CD4-positive, alpha-beta memory T cell (primary cell): Measurements from ENCODE around the gene C1orf50. TPM values are rescaled to one million over a fixed set of nuclear protein-coding genes. Genes with fewer than 3 reads are reported as not detected.

ENCODE experiments used
- CTCF ChIA-PET: fragments of 350-600 bp; sonication (Branson Sonifier 250); formaldehyde crosslinking; loops from one replicate; lab custom pipeline; 2021; ENCODE audit warnings: inconsistent platforms; ENCODE audit not compliant: partially characterized antibody; lab: Charles Lee
- POLR2A ChIA-PET: fragments of 350-600 bp; sonication (Branson Sonifier 250); formaldehyde crosslinking; loops from one replicate; lab custom pipeline; 2021; ENCODE audit not compliant: partially characterized antibody; lab: Charles Lee
- DNase-seq, 5 donors: peaks; one replicate each; pipeline versions ENCODE4 v3.0.0 to v3.0.0-alpha.2; 2020 to 2022; ENCODE audit warnings: mixed read lengths in 1 of 5
- H3K27ac ChIP-seq: one replicate; pipeline ENCODE4 v1.7.0; 2013; ENCODE audit warnings: low read depth, low read length
- H3K27me3 ChIP-seq: 2 replicates; pipeline ENCODE4 v1.7.0; 2013; ENCODE audit warnings: mild to moderate bottlenecking, low read length, moderate library complexity; ENCODE audit not compliant: insufficient read depth
- H3K36me3 ChIP-seq: 2 replicates; pipeline ENCODE4 v1.7.0; 2013; ENCODE audit warnings: mild to moderate bottlenecking, low read length, moderate library complexity; ENCODE audit not compliant: insufficient read depth
- H3K4me1 ChIP-seq: 2 replicates; pipeline ENCODE4 v1.7.0; 2013; ENCODE audit warnings: mild to moderate bottlenecking, low read length, moderate library complexity; ENCODE audit not compliant: insufficient read depth
- H3K4me3 ChIP-seq, 2 donors: one replicate each; pipeline ENCODE4 v1.7.0; 2013; ENCODE audit warnings: low read length in 2 of 2, mild to moderate bottlenecking in 1 of 2
- H3K9me3 ChIP-seq, 2 donors: one replicate each; pipeline ENCODE4 v1.7.0; 2013; ENCODE audit warnings: low read length in 2 of 2, control low read depth in 1 of 2; ENCODE audit not compliant: control insufficient read depth in 1 of 2
- H3K27ac Mint-ChIP-seq, 7 donors: one replicate each; pipeline ENCODE4 v1.8.0; 2020 to 2021; ENCODE audit warnings: mixed read lengths in 7 of 7, mild to moderate bottlenecking in 6 of 7, inconsistent platforms in 3 of 7, moderate library complexity in 3 of 7
- H3K27me3 Mint-ChIP-seq, 2 donors: one replicate each; pipeline ENCODE4 v1.8.0; 2020 to 2021; ENCODE audit warnings: mixed read lengths in 2 of 2
- H3K36me3 Mint-ChIP-seq, 2 donors: one replicate each; pipeline ENCODE4 v1.8.0; 2020 to 2021; ENCODE audit warnings: mixed read lengths in 2 of 2, inconsistent platforms in 1 of 2, mild to moderate bottlenecking in 1 of 2
- H3K4me1 Mint-ChIP-seq, 4 donors: one replicate each; pipeline ENCODE4 v1.8.0; 2020 to 2021; ENCODE audit warnings: mixed read lengths in 4 of 4, mild to moderate bottlenecking in 1 of 4
- H3K4me3 Mint-ChIP-seq, 8 donors: one replicate each; pipeline ENCODE4 v1.8.0; 2020 to 2021; ENCODE audit warnings: mixed read lengths in 8 of 8, mild to moderate bottlenecking in 7 of 8, moderate library complexity in 6 of 8, inconsistent platforms in 3 of 8
- H3K9me3 Mint-ChIP-seq, 8 donors: one replicate each; pipeline ENCODE4 v1.8.0; 2020 to 2021; ENCODE audit warnings: mixed read lengths in 8 of 8, mild to moderate bottlenecking in 5 of 8, inconsistent platforms in 3 of 8, moderate library complexity in 1 of 8
- intact Hi-C: fragments of 100-400 bp; cut with micrococcal nuclease; formaldehyde crosslinking; loops from one replicate; pipeline ENCODE4 v1.15.1; 2023
- polyA plus RNA-seq, 2 donors: library from polyadenylated mRNA; unstranded; fragments of 300-500 nt; fragmentation: Illumina TruSeq; gene quantifications; one replicate each; pipeline ENCODE4 v1.2.3, GENCODE V29; 2021
- total RNA-seq, 2 experiments: library from RNA; stranded (reverse); gene quantifications; one replicate each; pipeline ENCODE4 v1.2.3, GENCODE V29; 2021

C1orf50 gene
- total and polyA plus RNA-seq, 4 experiments from 2014 or later: 2.5 to 20.9 (median 14.6) TPM

DNA sequence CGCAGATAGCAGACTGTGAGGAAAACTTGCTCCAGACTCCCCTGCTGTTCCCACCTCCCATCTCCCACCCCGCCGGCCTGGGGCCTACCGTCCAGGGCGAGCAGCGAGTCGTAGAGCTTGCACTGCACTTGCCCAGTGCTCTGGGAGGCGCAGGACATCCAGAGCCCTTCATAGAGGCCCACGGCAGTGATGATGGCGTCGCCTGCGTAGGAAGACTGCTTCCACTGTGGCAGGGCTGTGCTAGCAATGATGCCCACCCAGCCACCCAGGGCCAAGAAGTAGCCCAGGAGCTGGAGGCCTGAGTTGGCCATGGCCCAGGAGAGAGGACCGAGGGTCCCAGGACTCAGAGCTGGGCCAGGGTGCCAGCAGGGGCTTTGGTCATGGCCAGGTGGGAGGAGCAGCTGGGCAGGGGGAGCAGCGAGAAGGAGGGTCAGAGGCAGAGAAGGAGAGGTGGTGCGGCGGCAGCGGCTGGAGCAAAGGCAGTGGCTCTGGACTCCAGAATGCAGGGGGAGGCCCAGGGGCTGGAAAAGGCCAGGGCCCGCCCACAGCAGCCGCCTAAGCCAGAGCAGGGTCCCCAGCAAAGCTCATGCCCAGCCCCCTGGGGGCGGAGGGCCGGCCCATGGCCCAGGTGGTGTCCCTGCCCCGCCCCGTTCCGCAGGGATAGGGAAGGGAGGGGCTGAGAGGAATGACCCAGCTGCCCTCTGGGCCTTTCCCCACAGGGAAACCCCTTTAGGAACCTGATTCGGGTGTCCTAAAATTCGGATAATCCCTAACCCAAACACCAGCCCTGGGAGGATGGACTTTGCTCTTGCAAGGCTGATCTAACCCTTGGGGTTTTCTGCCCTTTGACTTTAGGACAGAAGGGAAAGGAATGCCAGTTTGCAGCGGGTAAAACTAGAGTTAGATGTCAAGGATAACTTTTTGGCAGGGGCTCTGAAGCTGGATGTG lies 27.0 kb upstream of the C1orf50 start, which contains the start of gene CLDN19:
Gene CLDN19 (minus strand): TSS at position 484 of the 948 bp plus-strand sequence. CDS start 173 bp downstream, at position 311.
- no peak within 1 kb of the TSS for H3K27ac ChIP-seq
- CTCF ChIA-PET: no interaction called here
- intact Hi-C loops: no loop called here
- H3K36me3 ChIP-seq: no peaks in the 10 kb centered on the region
- H3K27ac Mint-ChIP-seq: peak within 1 kb of the TSS in 1 of 7 donors; percentile 22
- H3K4me1 Mint-ChIP-seq: peaks cover 1 to 12% (median 5%) of the 10 kb centered on the region in 4 donors
- H3K4me3 Mint-ChIP-seq: no peak within 1 kb of the TSS
- H3K9me3 Mint-ChIP-seq: no peaks in the 10 kb centered on the region
- H3K27me3 ChIP-seq: no peaks in the 10 kb centered on the region
- no peaks in the 10 kb centered on the region for H3K36me3 Mint-ChIP-seq
- POLR2A ChIA-PET: no interaction called here
- no peaks in the 10 kb centered on the region for H3K27me3 Mint-ChIP-seq
- DNase-seq: no peak
- H3K9me3 ChIP-seq: no peaks in the 10 kb centered on the region
- no peaks in the 10 kb centered on the region for H3K4me1 ChIP-seq
- no peak within 1 kb of the TSS for H3K4me3 ChIP-seq

DNA sequence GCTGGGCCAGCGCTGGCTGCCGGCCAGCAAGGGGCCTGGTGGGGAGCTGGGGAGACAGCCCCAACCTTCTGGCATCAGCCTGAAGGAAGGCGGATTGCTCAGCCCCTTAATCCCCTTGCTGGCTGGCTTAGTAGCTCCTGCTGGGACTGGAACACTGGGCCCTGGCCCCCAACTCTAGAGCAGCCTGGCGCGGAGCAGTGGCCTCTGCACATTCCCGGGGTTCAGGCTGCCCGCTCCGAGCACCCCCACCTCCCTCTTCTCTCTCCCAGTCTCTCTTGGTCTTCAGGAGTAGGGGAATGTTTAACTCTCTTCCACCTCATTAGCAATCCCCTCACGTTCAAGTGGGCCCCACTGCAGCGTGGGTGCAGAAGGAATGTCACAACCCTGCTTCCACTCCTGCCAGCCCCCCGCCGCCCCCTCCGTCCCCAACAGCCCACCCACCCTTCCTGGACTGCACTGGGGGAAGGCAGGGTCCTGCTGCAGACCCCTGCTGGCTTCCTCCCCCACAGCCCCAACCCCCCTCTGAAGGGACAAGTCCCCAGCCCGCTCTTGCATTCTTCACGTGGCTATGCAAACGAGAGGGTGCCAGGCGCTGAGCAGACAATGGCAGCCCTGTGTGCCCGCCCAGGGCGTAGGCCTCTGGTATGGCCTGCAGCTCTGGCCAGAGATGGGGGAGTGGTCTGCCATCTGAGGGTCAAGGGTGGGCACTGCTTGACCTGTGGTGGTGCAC lies 26.0 kb upstream of the C1orf50 start:
- Histone ChIP-seq H3K27me3 (no peaks in the 10 kb centered on the region), H3K36me3 (no peaks in the 10 kb centered on the region), H3K4me1 (no peaks in the 10 kb centered on the region), H3K4me3 (no peak overlapping the region), H3K27ac (no peak overlapping the region), H3K9me3 (no peaks in the 10 kb centered on the region)
- Mint-ChIP-seq H3K9me3 (no peaks in the 10 kb centered on the region), H3K4me1 (peaks cover 1 to 12% (median 5%) of the 10 kb centered on the region in 4 donors), H3K27me3 (no peaks in the 10 kb centered on the region), H3K4me3 (no peak overlapping the region), H3K27ac (no peak overlapping the region), H3K36me3 (peaks cover 0 to 5% of the 10 kb centered on the region in 2 donors)
- ChIA-PET CTCF (no interaction called here), POLR2A (no interaction called here)
- intact Hi-C loops: no loop called here
- no peak for DNase-seq

DNA sequence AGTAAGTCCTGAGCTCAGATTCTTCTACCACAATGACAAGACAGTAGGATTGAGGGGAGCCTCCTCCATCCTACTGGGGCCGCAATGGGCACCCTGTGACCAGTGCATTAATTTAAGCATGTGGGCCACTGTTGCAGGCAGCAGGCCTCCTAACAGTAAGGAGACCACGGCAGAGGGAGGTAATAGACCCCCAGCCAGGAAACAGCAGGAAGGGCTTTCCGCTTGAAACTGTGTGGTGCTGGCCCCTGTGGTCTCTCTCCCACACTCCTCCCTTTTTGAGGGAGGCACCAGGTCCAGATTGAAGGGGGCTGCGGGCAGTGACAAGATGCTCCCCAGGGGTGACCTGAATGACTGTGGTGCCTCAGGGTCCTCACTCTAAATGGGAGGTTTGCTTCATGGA lies 25.3 kb upstream of the C1orf50 start:
- no peak overlapping the region for H3K4me3 ChIP-seq
- H3K27ac ChIP-seq: no peak overlapping the region
- no peaks in the 10 kb centered on the region for H3K4me1 ChIP-seq
- no peak overlapping the region for H3K4me3 Mint-ChIP-seq
- POLR2A ChIA-PET: no interaction called here
- no peak for DNase-seq
- no peaks in the 10 kb centered on the region for H3K9me3 Mint-ChIP-seq
- intact Hi-C loops: no loop called here
- H3K36me3 ChIP-seq: peaks cover 5% of the 10 kb centered on the region
- H3K27me3 ChIP-seq: no peaks in the 10 kb centered on the region
- H3K9me3 ChIP-seq: no peaks in the 10 kb centered on the region
- peaks cover 0 to 7% of the 10 kb centered on the region in 2 donors for H3K36me3 Mint-ChIP-seq
- CTCF ChIA-PET: interaction anchor here (1.4 kb wide), 1 partner anchor 11 kb away, joined by 3 read pairs; no protein-coding TSS in a partner anchor
- peaks cover 1 to 7% (median 5%) of the 10 kb centered on the region in 4 donors for H3K4me1 Mint-ChIP-seq
- no peaks in the 10 kb centered on the region for H3K27me3 Mint-ChIP-seq
- no peak overlapping the region for H3K27ac Mint-ChIP-seq

DNA sequence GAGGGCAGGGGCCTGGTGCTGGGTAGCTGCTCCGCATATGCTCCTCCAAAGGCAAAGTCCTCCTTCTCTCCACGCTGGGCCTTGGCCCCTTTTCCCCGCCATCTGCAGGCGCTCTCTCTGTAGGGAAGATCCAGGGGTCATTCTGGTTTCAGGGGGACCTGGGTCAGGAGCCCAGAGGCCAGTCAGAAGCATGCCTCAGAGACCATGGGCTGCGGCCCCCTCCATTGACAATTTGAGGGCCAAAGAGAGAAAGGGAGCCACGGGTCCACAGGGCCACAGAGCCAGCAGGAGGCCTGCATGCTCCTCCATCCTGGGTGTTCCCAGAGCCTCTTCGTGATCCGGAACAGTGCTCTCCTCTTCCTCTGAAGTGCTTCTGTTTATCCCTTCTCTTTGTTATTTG lies 24.9 kb upstream of the C1orf50 start:
- POLR2A ChIA-PET: no interaction called here
- H3K4me1 ChIP-seq: no peaks in the 10 kb centered on the region
- intact Hi-C loops: no loop called here

DNA sequence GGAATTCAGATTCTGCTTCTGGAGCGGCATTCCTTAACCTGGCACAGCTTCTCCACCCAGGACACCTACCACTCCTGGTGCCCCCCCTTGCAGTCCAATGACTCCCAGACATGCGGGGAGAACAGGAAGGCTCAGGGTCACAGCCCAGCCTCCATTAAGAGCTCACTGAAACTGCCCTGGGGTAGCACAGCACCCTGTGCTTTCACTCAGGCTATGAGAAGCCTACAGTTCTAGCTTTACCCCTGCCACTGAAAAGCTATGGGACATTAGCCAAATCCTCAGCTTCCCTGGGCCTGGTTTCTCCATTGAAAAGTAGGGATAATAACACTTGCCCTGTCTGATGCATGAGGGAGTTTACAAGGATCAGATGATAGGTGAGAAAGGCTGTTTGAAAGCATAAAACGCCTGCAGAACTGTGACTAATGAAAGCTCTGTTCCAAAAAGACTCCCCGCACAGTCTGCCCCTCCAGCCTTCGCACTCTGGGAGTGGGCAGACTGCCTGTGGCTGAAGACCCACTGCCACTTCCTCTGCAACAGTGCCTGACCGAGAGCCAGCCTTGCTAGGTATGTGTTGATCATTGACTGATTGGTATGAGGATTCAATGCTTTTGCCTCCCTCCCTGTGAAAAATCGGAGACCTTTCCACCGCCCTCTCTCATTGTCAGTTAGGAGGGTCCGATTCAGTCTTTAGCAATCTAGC lies 24.3 kb upstream of the C1orf50 start:
- POLR2A ChIA-PET: interaction anchor here (1.1 kb wide), 1 partner anchor 79 kb away, joined by 3 read pairs; no protein-coding TSS in a partner anchor
- intact Hi-C loops: no loop called here
- CTCF ChIA-PET: interaction anchor here (0.5 to 1.4 kb wide), 4 partner anchors 10 to 269 kb away, joined by 3 read pairs; no protein-coding TSS in a partner anchor
- Histone ChIP-seq H3K9me3 (no peaks in the 10 kb centered on the region), H3K4me1 (no peaks in the 10 kb centered on the region), H3K27me3 (no peaks in the 10 kb centered on the region), H3K4me3 (no peak overlapping the region), H3K36me3 (peaks cover 8% of the 10 kb centered on the region), H3K27ac (no peak overlapping the region)
- Mint-ChIP-seq H3K27me3 (no peaks in the 10 kb centered on the region), H3K9me3 (no peaks in the 10 kb centered on the region), H3K4me3 (peak overlapping the region in 1 of 8 donors; percentile 7), H3K27ac (peak overlapping the region in 1 of 7 donors; percentile 34), H3K36me3 (peaks cover 0 to 13% of the 10 kb centered on the region in 2 donors), H3K4me1 (no peaks in the 10 kb centered on the region)
- no peak for DNase-seq

More for the DNA sequence above, 24.9 kb upstream of the C1orf50 start:
- H3K27ac Mint-ChIP-seq: no peak overlapping the region
- no peaks in the 10 kb centered on the region for H3K27me3 Mint-ChIP-seq
- peaks cover 8% of the 10 kb centered on the region for H3K36me3 ChIP-seq
- no peaks in the 10 kb centered on the region for H3K27me3 ChIP-seq
- H3K4me3 Mint-ChIP-seq: no peak overlapping the region
- H3K9me3 Mint-ChIP-seq: no peaks in the 10 kb centered on the region
- H3K4me3 ChIP-seq: no peak overlapping the region
- no peaks in the 10 kb centered on the region for H3K9me3 ChIP-seq
- DNase-seq: no peak
- peaks cover 0 to 11% of the 10 kb centered on the region in 2 donors for H3K36me3 Mint-ChIP-seq
- peaks cover 1 to 3% (median 3%) of the 10 kb centered on the region in 4 donors for H3K4me1 Mint-ChIP-seq
- CTCF ChIA-PET: interaction anchor here (1.0 to 1.4 kb wide), 2 partner anchors 11 kb away, joined by 3 read pairs; no protein-coding TSS in a partner anchor
- H3K27ac ChIP-seq: no peak overlapping the region

DNA sequence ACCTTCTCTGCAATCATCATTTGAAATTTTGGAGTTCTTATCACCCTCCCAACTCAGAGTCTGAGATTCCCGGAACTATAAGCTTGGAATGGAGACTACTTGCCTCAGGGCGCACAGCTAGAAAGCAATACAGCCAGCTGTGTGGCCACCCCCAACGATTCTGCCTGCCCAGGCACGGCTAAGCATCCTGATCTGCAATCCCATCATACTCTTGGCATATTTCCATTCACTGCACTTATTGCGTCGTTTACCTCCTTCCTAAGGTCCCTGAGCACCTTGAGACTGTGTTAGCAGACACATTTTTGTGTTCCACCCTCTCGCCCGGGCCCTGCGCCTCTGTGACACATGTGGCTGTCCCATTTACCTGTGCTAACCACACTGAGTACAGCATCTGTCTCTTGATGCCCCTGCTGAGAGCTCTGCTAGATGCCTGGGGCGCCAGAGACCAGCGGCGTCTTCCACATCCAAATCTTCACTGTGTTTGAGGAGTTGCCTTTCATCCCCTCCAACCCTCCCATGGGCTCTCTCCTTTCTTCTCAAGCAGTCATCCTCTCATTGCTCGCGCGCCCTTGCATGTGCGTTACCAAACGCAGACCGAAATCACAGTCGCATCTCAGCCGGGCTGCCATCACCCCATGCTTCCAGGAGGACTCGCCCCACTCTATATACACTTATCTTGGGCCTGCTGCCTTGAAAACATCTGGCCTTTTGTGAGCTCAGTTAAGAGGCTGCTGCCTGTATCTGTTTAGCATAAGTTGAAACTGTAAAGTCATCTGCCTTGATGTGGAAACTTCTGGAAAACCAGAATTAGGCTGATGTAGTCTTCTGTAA lies 23.5 kb upstream of the C1orf50 start:
- no peak for DNase-seq
- H3K9me3 ChIP-seq: no peaks in the 10 kb centered on the region
- Mint-ChIP-seq H3K27ac (peak overlapping the region in 2 of 7 donors; percentile 2 to 34), H3K9me3 (no peaks in the 10 kb centered on the region), H3K4me3 (peak overlapping the region in 1 of 8 donors; percentile 7), H3K4me1 (no peaks in the 10 kb centered on the region), H3K36me3 (peaks cover 6 to 20% of the 10 kb centered on the region in 2 donors), H3K27me3 (no peaks in the 10 kb centered on the region)
- H3K4me1 ChIP-seq: no peaks in the 10 kb centered on the region
- H3K4me3 ChIP-seq: no peak overlapping the region
- peaks cover 8% of the 10 kb centered on the region for H3K36me3 ChIP-seq
- no peaks in the 10 kb centered on the region for H3K27me3 ChIP-seq
- ChIA-PET CTCF (interaction anchor here (0.7 to 1.0 kb wide), 3 partner anchors 12 to 102 kb away, joined by 3 read pairs; no protein-coding TSS in a partner anchor), POLR2A (interaction anchor here (1.1 kb wide), 1 partner anchor 78 kb away, joined by 3 read pairs; no protein-coding TSS in a partner anchor)
- no peak overlapping the region for H3K27ac ChIP-seq
- intact Hi-C loops: no loop called here
